Activated CD8-positive, alpha-beta memory T cell treated with anti-CD3 and anti-CD28 coated beads, Interleukin-2, amount 50 U/mL, for 4 hours (primary cell): ENCODE measurements around the gene PIK3CD.
"Not testable (repeated sequence)": the region's sequence is repeated elsewhere in the genome, so short reads cannot be mapped to it uniquely, and the experiment has no call there.

ENCODE experiments used
- DNase-seq: peaks from one replicate; pipeline ENCODE4 v3.0.0-alpha.2; 2020

The PIK3CD gene

DNA sequence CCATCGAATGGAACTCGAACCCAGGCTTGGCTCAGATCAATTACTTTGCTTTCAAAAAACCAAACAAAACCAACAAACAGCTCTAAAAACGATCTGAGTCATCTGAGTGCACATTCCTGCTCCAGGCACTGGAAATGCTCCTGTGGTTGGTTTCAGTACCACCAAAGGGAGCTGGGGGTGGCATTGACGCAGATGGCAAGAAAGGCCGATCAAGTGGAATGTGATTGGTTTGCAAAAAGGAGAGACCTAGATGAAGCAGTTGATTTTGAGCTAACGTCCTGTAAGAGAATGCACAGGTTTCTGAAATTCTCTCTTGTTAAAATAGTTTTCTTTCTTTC lies 39.5 kb downstream of the PIK3CD start:
- no peak for DNase-seq

DNA sequence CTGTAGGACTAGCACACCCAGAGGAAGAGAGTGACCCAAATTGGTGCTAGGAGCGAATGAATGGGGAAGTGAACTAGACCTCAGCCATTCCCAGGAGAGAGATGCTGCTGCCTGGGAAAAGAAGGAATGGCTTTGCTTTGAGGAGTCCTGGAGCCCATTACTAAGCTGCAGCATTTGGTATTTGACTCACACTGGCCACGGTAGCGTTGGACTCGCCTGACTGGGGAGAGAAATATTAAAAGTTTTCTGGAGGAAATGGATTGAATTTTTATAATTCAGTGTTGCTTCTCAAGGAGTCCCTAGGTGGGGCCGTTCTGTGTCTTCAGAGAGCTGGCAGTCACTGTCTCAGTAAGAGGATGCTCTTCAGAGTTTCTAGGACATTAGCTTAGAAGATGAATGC lies 40.2 kb downstream of the PIK3CD start:
- DNase-seq, result no peak

DNA sequence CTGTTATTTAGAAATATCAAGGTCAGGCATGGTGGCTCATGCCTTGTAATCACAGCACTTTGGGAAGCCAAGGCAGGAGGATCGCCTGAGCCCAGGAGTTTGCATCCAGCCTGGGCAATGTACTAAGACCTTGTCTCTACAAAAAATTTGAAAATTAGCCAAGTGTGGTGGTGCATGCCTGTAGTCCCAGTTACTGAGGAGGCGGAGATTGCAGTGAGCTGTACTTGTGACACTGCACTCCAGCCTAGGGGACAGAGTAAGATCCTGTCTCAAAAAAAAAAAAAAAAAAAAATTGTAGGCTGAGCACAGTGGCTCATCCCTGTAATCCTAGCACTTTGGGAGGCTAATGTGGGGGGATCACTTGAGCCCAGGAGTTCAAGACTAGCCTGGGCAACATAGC lies 45.3 kb downstream of the PIK3CD start:
- no peak for DNase-seq

GRCh38 chr1:9699361-9699760 lies 47.8 kb downstream of the PIK3CD start:
- no peak for DNase-seq

DNA sequence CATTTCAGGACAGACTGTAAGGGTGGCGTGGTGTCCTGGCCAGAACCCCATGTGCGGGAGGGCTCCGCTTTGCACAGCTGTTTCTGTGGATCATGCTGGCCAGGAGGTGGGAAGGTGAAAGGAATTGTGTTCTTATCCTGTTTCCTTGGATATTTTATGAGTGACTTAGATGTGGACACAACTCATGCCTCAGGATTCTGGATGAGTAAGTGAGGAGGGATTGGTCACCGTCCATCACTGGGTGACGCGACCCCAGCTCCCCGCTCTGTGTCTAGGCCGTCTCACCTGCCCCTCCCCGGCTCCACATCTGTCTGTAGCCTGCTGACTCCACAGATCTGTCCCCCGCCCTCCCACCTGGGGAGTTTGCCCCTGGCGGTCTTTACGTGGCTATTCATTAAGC lies 48.8 kb downstream of the PIK3CD start:
- DNase-seq, result no peak

- DNase-seq, result no peak
Measured at GRCh38 chr1:9701665-9702064, 50.1 kb downstream of the PIK3CD start.

DNA sequence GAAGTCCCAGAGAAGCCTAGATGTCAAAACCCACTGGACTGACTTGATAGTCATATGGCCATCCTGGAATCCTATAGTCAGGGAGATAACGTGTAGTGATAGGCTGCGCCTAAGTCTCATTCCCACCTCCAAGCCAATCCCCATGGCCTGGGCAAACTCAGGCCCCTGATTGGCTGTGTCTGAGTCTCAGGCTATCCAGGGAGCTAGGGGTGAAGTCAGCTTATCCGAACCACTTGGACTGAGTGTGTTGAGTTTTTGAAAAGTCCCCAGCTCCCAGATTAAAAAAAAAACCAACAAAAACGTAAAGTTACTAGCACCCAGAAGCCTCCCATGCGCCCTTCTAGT lies 51.6 kb downstream of the PIK3CD start:
- no peak for DNase-seq

GRCh38 chr1:9703681-9704080 lies 52.1 kb downstream of the PIK3CD start:
- no peak for DNase-seq

DNA sequence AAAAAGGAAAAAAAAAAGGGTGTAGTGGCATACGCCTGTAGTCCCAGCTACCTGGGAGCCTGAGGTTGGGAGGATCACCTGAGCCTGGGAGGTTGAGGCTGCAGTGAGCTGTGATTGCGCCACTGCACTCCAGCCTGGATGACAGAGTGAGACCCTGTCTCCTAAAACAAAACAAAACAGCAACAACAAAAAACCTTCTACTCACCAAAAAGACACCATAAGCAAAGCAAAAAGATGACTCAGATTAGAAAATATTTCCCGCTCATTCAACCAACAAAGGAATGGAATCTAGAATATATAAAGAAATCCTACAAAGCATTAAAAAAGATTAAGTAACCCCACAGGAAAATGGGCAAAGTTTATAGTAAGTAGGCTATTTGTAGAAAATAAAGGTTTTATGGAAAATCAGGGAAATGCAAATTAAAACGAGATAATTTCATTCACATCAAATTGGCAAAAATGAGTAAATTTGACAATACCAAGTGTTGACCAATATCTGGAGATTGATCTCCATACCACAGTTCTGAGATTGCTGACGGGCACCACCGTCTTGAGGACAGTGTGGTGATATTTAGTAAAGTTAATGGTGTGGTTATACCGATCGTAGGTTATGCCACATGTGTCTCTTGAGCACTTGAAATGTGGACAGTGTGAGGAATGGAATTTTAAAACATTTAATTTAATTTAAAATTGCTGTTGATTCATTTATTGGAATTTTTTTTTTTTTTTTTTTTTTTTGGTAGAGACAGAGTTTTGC lies 54.0 kb downstream of the PIK3CD start:
- no peak for DNase-seq

- DNase-seq, result no peak
Measured at GRCh38 chr1:9706178-9706577, 54.6 kb downstream of the PIK3CD start.

- no peak for DNase-seq
Measured at GRCh38 chr1:9710037-9710436, 58.5 kb downstream of the PIK3CD start.

DNA sequence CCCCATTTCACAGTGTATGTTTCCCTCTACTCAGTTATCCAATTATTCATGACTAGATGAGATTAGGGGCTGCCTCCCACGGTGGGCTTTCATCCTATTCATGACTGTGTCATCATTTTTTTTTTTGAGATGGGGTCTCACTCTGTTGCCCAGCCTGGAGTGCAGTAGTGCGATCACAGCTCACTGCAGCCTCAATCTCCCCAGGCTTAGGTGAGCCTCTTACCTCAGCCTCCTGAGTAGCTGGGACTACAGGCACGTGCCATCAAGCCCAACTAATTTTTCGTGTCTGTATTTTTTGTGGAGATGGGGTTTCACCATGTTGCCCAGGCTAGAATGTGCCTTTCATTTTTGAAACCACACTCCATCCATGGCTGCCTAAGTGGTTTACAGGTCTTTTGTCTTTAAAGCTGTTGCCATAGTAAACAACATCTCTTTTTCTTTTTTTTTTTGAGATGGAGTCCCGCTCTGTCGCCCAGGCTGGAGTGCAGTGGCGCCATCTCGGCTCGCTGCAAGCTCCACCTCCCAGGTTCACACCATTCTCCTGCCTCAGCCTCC lies 60.0 kb downstream of the PIK3CD start:
- DNase-seq, result no peak

GRCh38 chr1:9712767-9713166 lies 61.2 kb downstream of the PIK3CD start:
- DNase-seq, result not testable (repeated sequence)

- peak; percentile 44 for DNase-seq
Measured at GRCh38 chr1:9714257-9714718, 62.8 kb downstream of the PIK3CD start.

DNA sequence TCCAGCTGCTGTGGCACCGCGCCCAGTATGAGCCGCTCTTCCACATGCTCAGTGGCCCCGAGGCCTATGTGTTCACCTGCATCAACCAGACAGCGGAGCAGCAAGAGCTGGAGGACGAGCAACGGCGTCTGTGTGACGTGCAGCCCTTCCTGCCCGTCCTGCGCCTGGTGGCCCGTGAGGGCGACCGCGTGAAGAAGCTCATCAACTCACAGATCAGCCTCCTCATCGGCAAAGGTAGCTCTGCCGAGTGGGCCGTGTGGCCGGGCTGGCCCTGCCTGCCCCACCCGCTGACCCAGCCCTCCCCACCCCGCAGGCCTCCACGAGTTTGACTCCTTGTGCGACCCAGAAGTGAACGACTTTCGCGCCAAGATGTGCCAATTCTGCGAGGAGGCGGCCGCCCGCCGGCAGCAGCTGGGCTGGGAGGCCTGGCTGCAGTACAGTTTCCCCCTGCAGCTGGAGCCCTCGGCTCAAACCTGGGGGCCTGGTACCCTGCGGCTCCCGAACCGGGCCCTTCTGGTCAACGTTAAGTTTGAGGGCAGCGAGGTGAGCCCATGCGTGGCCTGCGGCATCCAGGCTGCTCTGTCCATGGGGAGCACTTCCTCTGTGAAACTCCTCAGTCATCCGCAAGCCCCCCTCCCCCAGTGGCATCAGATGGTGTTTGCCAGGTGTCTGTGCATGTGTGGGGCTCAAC lies 64.2 kb downstream of the PIK3CD start:
- peak; percentile 61 for DNase-seq

GRCh38 chr1:9716404-9717192 lies 65.1 kb downstream of the PIK3CD start:
- DNase-seq, result no peak

DNA sequence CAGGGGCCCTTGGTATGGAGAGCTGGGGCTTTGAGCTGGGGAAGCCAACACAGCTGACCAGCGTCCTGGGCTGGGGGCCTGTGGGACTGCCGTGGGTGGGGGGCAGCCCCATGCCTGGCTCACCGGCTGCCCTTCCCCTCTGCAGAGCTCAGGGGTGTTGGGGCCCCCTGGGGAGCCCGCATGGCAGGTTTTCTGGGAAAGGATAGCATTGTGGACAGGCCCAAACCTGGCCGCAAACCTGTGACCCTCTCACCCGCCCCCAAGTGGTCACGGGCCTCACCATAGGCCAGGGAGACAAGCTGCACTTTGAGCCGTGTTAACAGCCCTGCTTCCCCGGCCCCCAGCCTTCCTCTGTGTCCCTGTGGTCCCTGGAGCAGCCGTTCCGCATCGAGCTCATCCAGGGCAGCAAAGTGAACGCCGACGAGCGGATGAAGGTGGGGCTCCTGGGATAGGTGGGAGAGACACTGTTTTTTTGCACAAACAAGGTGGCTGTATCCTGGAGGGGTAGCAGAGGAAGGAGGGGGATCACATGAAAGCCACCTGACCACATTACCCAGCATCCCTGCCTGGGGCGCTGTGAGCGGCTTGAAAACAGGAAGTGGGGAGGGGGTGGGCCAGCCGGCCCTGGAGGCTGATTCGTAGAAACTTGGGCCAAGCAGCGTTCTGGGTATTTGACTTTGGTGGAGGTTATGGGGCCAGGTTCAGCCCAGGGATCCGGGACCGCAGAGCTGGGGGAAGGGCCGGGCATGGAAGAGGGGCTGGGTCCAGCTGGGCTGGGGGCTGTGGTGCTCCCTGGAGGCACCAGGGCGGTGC lies 65.9 kb downstream of the PIK3CD start:
- peak; percentile 76 for DNase-seq

DNA sequence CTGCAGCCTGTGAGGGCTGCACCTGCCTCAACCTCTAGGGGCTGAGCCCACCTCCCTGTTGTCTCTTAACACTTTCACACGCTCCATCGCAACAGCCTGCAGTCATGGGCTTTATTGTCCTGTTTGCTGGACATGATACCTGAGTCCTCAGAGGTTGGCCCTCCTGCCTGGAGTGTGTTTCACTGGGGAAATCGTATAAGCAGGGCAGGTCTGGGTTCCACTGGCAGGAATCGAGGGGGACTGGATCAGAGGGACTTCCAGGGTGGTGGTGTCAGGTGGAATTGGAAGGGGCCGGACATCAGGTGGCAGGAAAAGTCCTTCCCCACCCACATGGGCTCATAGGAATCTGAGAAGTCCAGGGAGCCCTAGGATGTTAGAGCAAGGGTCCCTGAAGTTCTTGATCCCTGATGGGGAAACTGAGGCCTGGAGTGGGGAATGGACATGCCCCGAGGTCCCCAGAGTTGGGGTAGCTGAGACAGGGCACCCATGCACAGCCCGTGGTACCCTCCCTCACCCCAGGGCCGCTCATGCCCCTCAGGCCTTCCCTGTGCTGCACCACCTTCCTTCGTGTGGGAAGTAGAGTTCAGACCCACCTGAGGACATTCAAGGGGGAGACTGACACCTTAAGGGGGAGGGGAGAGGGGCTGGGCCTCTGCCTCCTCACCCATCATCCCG lies 66.6 kb downstream of the PIK3CD start:
- no peak for DNase-seq

DNA sequence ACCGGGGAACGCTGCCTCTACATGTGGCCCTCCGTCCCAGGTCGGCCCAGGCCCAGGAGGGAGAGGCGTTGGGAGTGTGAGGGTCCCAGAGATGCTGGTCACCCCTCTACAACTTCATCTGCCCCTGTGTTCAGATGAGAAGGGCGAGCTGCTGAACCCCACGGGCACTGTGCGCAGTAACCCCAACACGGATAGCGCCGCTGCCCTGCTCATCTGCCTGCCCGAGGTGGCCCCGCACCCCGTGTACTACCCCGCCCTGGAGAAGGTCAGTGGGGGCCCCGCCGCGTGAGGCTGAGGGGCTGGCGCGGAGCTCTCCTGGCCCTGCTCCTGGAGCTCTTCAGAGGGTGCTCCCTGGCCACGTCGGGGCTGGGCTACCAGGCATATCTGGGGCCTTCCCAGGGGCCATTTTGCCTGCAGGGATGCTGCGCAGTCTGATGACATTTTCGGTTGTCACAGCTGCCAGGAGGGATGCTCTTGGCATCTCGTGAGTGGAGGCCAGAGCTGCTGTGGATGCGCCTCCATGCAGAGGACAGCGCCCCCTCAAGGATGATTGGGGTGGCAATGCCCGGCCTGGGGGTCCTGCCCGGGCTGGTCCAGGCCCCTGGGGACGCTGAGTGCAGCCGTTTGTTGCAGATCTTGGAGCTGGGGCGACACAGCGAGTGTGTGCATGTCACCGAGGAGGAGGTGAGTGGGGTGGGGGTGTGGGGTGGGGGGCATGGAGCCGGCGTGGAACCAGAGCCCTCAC lies 68.6 kb downstream of the PIK3CD start:
- no peak for DNase-seq

DNA sequence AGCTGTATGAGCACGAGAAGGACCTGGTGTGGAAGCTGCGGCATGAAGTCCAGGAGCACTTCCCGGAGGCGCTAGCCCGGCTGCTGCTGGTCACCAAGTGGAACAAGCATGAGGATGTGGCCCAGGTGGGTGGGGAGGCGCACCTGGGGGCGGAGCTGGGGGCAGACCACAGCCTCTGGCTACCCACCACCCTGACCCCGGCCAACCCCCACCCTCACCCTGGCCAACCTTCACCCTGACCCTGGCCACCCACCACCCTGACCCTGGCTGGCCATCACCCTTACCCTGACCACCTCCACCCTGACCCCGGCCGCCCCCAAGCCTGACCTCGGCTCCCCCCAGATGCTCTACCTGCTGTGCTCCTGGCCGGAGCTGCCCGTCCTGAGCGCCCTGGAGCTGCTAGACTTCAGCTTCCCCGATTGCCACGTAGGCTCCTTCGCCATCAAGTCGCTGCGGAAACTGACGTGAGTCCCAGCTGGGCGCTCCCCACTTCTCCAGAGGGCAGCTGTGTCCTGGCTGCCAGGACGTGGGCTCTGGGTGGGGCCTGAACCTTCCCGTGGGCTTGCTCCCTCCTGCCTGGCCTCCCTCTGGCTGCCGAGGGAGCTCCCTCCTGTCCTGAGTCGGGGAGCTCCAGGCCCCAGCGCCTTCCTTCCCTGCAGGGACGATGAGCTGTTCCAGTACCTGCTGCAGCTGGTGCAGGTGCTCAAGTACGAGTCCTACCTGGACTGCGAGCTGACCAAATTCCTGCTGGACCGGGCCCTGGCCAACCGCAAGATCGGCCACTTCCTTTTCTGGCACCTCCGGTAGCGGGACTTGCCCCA lies 69.5 kb downstream of the PIK3CD start:
- no peak for DNase-seq
